ENCODE data around the gene KCNMA1.

DNA sequence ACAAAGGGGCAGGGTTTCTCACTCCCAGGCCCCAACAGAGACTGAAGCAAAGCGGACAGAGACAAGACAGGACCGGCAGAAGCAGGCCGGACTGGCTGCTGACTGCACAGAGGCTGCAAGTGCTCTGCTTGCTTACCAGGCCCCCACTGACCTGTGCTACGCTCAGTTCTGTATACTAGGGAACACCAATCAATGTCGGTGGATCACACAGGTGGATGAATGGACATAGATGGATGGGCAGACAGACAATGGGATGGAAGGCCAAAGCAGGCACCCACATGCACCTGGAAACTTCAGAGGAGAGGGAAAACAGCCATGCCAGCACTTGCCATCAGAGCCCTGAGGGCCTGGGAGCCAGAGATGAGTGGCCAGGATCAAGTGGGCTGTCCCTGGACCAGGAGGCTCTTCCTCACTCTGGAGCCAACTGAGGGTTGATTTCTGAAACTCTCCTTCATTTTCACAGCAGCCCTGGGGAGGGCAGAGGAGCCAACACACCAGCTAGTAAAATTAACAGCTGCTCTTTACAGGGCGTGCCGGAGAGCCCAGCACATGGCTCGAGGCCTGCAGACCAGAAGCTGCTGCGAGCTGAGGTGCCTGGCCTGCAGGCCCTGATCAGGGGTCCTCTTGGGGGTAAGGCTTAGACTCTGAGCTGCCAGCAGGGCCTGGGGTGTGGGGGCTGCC is 243.6 kb downstream of the KCNMA1 start:
- TF ChIP-seq, protein P1, sequence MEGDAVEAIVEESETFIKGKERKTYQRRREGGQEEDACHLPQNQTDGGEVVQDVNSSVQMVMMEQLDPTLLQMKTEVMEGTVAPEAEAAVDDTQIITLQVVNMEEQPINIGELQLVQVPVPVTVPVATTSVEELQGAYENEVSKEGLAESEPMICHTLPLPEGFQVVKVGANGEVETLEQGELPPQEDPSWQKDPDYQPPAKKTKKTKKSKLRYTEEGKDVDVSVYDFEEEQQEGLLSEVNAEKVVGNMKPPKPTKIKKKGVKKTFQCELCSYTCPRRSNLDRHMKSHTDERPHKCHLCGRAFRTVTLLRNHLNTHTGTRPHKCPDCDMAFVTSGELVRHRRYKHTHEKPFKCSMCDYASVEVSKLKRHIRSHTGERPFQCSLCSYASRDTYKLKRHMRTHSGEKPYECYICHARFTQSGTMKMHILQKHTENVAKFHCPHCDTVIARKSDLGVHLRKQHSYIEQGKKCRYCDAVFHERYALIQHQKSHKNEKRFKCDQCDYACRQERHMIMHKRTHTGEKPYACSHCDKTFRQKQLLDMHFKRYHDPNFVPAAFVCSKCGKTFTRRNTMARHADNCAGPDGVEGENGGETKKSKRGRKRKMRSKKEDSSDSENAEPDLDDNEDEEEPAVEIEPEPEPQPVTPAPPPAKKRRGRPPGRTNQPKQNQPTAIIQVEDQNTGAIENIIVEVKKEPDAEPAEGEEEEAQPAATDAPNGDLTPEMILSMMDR (IDR thresholded peaks at IDR 0.05): no peak
- TF ChIP-seq POLR2A (IDR thresholded peaks at IDR 0.05) (no peak), POLR2AphosphoS5 (IDR thresholded peaks at IDR 0.05) (no peak), EP300 (IDR thresholded peaks at IDR 0.05) (no peak)
